Hair follicle dermal papilla cell (primary cell): ENCODE measurements around the gene C3orf70. TPM values are rescaled to one million over a fixed set of nuclear protein-coding genes. Genes with fewer than 3 reads are reported as not detected.

Experiments used
- total RNA-seq: library from RNA; depleted of rRNA; stranded (reverse); fragments of >200 nt; gene quantifications from 2 replicates; pipeline ENCODE4 v1.2.3, GENCODE V29; 2012

The C3orf70 gene, protein sequence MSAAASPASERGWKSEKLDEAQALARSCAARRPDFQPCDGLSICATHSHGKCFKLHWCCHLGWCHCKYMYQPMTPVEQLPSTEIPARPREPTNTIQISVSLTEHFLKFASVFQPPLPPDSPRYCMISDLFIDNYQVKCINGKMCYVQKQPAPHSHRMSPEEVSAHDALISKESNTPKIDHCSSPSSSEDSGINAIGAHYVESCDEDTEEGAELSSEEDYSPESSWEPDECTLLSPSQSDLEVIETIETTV
- 0.61 and 1.3 TPM in 2 replicates for total RNA-seq

DNA sequence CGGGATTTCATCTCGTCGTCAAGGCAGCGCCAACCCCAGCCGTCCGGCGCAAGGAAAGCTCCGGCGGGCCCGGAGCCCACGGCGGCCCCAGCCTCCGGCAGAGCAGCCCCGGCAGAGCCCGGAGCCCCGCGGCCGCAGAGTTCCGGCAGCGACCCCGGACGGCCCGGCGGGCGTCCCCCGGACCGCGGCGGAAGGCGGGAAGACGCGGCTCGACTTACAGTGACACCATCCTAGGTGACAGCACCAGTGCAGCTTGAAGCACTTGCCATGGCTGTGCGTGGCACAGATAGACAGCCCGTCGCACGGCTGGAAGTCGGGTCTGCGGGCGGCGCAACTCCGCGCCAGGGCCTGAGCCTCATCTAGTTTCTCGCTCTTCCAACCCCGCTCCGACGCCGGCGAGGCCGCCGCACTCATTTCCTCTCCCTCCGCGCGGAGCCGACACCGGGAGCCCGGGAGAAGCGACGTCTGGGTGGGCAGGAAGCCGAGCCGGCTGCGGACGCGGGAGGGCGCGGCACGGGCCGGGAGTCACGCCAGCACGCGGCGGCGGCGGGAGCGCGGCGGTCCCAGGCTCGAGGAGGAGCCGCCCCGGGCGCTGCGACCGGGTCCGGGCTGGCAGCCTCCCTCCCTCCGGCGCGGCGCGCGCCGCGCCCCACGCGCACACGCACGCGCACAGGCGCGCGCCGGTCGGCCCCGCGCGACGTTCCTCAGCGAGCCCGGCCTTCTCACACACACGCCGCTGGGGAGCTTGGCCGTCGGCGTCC is at the start of gene C3orf70:
Gene C3orf70 (minus strand): TSS at position 651 of the 761 bp plus-strand sequence. CDS start 237 bp downstream, at position 414.

Other genes with a start within 250 kb of the C3orf70 start
- 4.3 and 6.0 TPM in 2 replicates for gene EHHADH, start 101.0 kb upstream of the C3orf70 start, total RNA-seq
- gene MAP3K13, start 210.1 kb upstream of the C3orf70 start, total RNA-seq, result 13.8 and 14.6 TPM in 2 replicates